ENCODE data around the gene ZNF831.

The ZNF831 gene

DNA sequence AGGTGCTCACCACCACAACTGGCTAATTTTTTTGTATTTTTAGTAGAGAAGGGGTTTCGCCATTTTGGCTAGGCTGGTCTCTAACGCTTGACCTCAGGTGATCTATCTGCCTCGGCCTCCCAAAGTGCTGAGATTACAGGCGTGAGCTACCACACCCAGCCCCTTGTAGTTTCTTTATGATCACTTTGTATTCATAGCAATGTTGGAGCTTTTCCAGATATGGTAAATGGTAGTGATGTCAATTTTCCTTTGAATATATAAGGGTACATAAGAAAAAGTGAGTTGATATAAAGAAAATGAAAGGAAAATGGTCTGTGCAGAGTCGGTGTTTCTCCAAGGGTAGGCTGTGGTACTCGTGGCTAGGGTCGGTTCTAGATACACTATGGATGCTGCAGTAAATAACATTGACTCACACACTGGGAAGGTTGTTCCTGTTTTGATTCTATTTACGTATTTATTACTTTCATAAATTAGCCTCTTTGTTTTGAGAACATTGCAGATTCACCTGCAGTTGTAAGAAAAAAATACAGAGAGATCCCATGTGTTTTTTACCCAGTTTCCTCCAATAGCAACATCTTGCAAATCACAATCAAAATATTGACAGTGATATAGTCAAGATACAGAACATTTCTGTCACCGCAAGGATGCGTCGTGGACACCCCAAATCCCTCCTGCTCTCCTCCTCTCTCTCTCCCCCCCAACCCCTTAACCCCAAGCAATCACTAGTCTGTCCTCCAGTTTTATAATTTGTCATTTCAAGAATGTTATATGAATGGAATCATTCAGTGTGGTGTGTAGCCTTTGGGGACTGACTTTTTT lies 2.5 kb downstream of the ZNF831 start:
- Histone ChIP-seq H3K27me3 (replicated peaks) (no peaks in the 10 kb centered on the region), H3K4me3 (ENCODE audit: low read depth, low read length) (no peak overlapping the region), H3K36me3 (replicated peaks) (no peaks in the 10 kb centered on the region), H3K27ac (no peak overlapping the region)
- TF ChIP-seq CTCF (IDR thresholded peaks at IDR 0.05; ENCODE audit: low read depth, low read length, missing control alignments): no peak
- in situ Hi-C loops (cut with HindIII; ENCODE audit: low pct_ligation_motif_present, low sequenced_read_pairs): no loop called here
- no peak for DNase-seq

GRCh38 chr20:59170406-59171349 lies 7.1 kb downstream of the ZNF831 start:
- H3K36me3 ChIP-seq (replicated peaks): no peaks in the 10 kb centered on the region
- in situ Hi-C loops (cut with HindIII; ENCODE audit: low pct_ligation_motif_present, low sequenced_read_pairs): no loop called here
- DNase-seq: no peak
- no peak overlapping the region for H3K4me3 ChIP-seq (ENCODE audit: low read depth, low read length)
- H3K27ac ChIP-seq: no peak overlapping the region
- no peak for TF ChIP-seq CTCF (IDR thresholded peaks at IDR 0.05; ENCODE audit: low read depth, low read length, missing control alignments)
- no peaks in the 10 kb centered on the region for H3K27me3 ChIP-seq (replicated peaks)

DNA sequence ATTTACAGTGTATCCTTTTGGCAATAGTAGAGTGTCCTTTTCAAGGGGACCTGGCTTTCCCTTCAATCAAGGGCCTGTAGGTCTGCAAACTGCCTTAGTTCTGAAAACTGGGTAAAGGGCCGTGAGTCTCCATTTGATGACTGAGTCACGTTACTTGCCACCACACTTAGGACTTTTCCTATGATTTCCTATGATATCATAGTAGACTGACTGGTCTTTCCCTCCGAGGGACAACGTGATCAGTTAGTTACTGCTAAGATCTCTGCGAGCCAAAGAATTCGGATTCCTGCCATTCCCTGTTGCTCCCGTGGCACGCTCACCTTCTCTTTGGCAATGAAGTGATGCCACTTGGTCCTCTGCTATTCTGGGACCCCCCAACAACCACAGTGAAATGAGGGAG lies 8.4 kb downstream of the ZNF831 start:
- no peaks in the 10 kb centered on the region for H3K27me3 ChIP-seq (replicated peaks)
- in situ Hi-C loops (cut with HindIII; ENCODE audit: low pct_ligation_motif_present, low sequenced_read_pairs): no loop called here
- no peak for DNase-seq
- no peak for TF ChIP-seq CTCF (IDR thresholded peaks at IDR 0.05; ENCODE audit: low read depth, low read length, missing control alignments)
- H3K27ac ChIP-seq: no peak overlapping the region
- H3K36me3 ChIP-seq (replicated peaks): no peaks in the 10 kb centered on the region
- no peak overlapping the region for H3K4me3 ChIP-seq (ENCODE audit: low read depth, low read length)

DNA sequence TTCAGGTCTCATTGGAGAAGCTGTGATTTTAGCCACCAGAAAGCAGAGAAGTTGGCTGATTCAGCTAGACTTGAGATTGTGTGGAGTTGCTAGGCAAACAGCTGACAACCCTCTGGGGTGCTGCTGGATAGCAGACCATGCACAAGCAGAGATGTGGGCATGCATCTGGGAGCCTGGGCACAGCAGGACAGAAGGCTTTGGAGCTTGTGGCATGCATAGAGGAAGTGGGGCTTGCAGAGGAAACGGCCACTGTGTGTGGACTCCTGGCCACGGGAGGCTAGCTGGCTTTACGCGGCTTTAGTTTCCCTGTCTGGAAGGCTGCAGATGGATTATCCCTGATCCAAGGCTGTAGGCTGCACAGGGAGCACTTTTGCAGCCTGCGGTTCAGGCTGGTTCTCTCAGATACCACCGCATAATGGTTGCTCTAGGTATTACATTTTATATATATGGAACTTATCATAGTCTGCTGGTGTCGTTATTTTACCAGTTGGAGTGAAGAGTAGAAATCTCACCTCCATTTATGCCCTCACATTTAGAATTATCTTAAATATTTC lies 10.4 kb downstream of the ZNF831 start:
- TF ChIP-seq CTCF (IDR thresholded peaks at IDR 0.05; ENCODE audit: low read depth, low read length, missing control alignments): no peak
- no peak for DNase-seq
- no peak overlapping the region for H3K4me3 ChIP-seq (ENCODE audit: low read depth, low read length)
- H3K36me3 ChIP-seq (replicated peaks): no peaks in the 10 kb centered on the region
- no peak overlapping the region for H3K27ac ChIP-seq
- in situ Hi-C loops (cut with HindIII; ENCODE audit: low pct_ligation_motif_present, low sequenced_read_pairs): no loop called here
- H3K27me3 ChIP-seq (replicated peaks): no peaks in the 10 kb centered on the region

- in situ Hi-C loops (cut with HindIII; ENCODE audit: low pct_ligation_motif_present, low sequenced_read_pairs): no loop called here
- TF ChIP-seq CTCF (IDR thresholded peaks at IDR 0.05; ENCODE audit: low read depth, low read length, missing control alignments): no peak
- H3K36me3 ChIP-seq (replicated peaks): no peaks in the 10 kb centered on the region
Observed at GRCh38 chr20:59175002-59175401, 11.4 kb downstream of the ZNF831 start.

More at GRCh38 chr20:59175002-59175401, 11.4 kb downstream of the ZNF831 start:
- Histone ChIP-seq H3K27ac (no peak overlapping the region), H3K27me3 (replicated peaks) (no peaks in the 10 kb centered on the region), H3K4me3 (ENCODE audit: low read depth, low read length) (no peak overlapping the region)
- no peak for DNase-seq

All from brain microvascular endothelial cell (primary cell).